IMR-90 (cell line): ENCODE data around the gene CYREN. TPM values are rescaled to one million over a fixed set of nuclear protein-coding genes. Genes with fewer than 3 reads are reported as not detected.

Source experiments
- ATAC-seq: fragments of 200-7000 bp; cut with Tn5 transposase; 2 replicates; pipeline ENCODE4 v1.9.1; 2020; ENCODE audit warnings: low read depth, mild to moderate bottlenecking, moderate library complexity
- BruUV-seq: library from RNA; stranded (reverse); fragments of 400-500 nt; replicated peaks from 2 replicates; lab custom pipeline; 2021; lab: Mats Ljungman, UMichigan
- CTCF ChIA-PET: fragments of 300-600 bp; formaldehyde crosslinking; extraction: SDS; loops from one replicate; lab custom pipeline; 2021; ENCODE audit warnings: antibody characterized with exemption; lab: Yijun Ruan, JAX
- POLR2A ChIA-PET: fragments of 300-600 bp; sonication (Branson Sonifier 250); formaldehyde crosslinking; loops from one replicate; lab custom pipeline; 2022; ENCODE audit warnings: antibody characterized with exemption; ENCODE audit not compliant: unreplicated experiment; lab: Charles Lee
- DNase-seq: peaks from one replicate; pipeline ENCODE4 v3.0.0; 2013
- H2AFZ ChIP-seq: replicated peaks from 2 replicates; pipeline ENCODE3; 2013; ENCODE audit warnings: low read length, mild to moderate bottlenecking; ENCODE audit not compliant: poor library complexity
- H2AK5ac ChIP-seq: 2 replicates; pipeline ENCODE4 v1.6.1; 2013; ENCODE audit warnings: low read depth, low read length, inconsistent platforms
- H2AK9ac ChIP-seq: replicated peaks from 2 replicates; pipeline ENCODE3; 2013; ENCODE audit warnings: mild to moderate bottlenecking, low read depth, low read length, moderate library complexity; ENCODE audit not compliant: poor library complexity
- H2BK120ac ChIP-seq: 2 replicates; pipeline ENCODE4 v1.6.1; 2013; ENCODE audit warnings: low read depth, low read length, inconsistent platforms
- H2BK15ac ChIP-seq: 3 replicates; pipeline ENCODE4 v1.6.1; 2013; ENCODE audit warnings: low read depth, low read length, inconsistent platforms
- H2BK20ac ChIP-seq: 2 replicates; pipeline ENCODE4 v1.6.1; 2013; ENCODE audit warnings: low read depth, mild to moderate bottlenecking, inconsistent platforms, low read length, moderate library complexity
- H2BK5ac ChIP-seq: 2 replicates; pipeline ENCODE4 v1.6.1; 2013; ENCODE audit warnings: mild to moderate bottlenecking, low read depth, low read length, inconsistent platforms; ENCODE audit not compliant: poor library complexity, severe bottlenecking
- H3K14ac ChIP-seq: replicated peaks from 2 replicates; pipeline ENCODE4 v1.6.1; 2013; ENCODE audit warnings: low read depth, low read length, inconsistent platforms
- H3K18ac ChIP-seq: 2 replicates; pipeline ENCODE4 v1.6.1; 2013; ENCODE audit warnings: low read depth, low read length, control low read depth
- H3K23ac ChIP-seq: 2 replicates; pipeline ENCODE4 v1.6.1; 2013; ENCODE audit warnings: low read depth, low read length, inconsistent platforms
- H3K27ac ChIP-seq: 2 replicates; pipeline ENCODE4 v1.5.1; 2013; ENCODE audit warnings: mild to moderate bottlenecking, control low read depth, low read length; ENCODE audit not compliant: insufficient read depth
- H3K27me3 ChIP-seq: 2 replicates; pipeline ENCODE4 v1.6.1; 2013; ENCODE audit warnings: low read length; ENCODE audit not compliant: control insufficient read depth, insufficient read depth
- H3K36me3 ChIP-seq: 2 replicates; pipeline ENCODE4 v1.6.1; 2013; ENCODE audit warnings: low read length, mixed read lengths; ENCODE audit not compliant: control insufficient read depth, insufficient read depth
- H3K4ac ChIP-seq: 2 replicates; pipeline ENCODE4 v1.6.1; 2013; ENCODE audit warnings: low read depth, low read length, inconsistent platforms
- H3K4me1 ChIP-seq: 2 replicates; pipeline ENCODE4 v1.6.1; 2013; ENCODE audit warnings: low read length, mixed read lengths; ENCODE audit not compliant: control insufficient read depth, insufficient read depth
- H3K4me2 ChIP-seq: 2 replicates; pipeline ENCODE4 v1.6.1; 2013; ENCODE audit warnings: low read depth, mild to moderate bottlenecking, control low read depth, low read length, moderate library complexity
- H3K4me3 ChIP-seq: 2 replicates; pipeline ENCODE4 v1.5.1; 2013; ENCODE audit warnings: low read depth, mild to moderate bottlenecking, control low read depth, low read length, moderate library complexity; ENCODE audit not compliant: insufficient read depth
- H3K56ac ChIP-seq: 2 replicates; pipeline ENCODE4 v1.6.1; 2013; ENCODE audit warnings: low read length, inconsistent platforms; ENCODE audit not compliant: insufficient read depth; ENCODE audit errors: extremely low read depth
- H3K79me1 ChIP-seq, 2 experiments: 2 replicates each; pipeline ENCODE4 v1.6.1; 2013; ENCODE audit warnings: low read length in 2 of 2, inconsistent platforms in 1 of 2, low read depth in 1 of 2
- H3K9ac ChIP-seq: 2 replicates; pipeline ENCODE4 v1.6.1; 2013; ENCODE audit warnings: low read depth, low read length, control low read depth
- H3K9me1 ChIP-seq: 2 replicates; pipeline ENCODE4 v1.6.1; 2013; ENCODE audit warnings: low read length, inconsistent platforms; ENCODE audit not compliant: insufficient read depth
- H3K9me3 ChIP-seq: 2 replicates; pipeline ENCODE4 v1.6.1; 2013; ENCODE audit warnings: low read length; ENCODE audit not compliant: control insufficient read depth, insufficient read depth
- H4K20me1 ChIP-seq: 2 replicates; pipeline ENCODE4 v1.6.1; 2013; ENCODE audit warnings: low read length, inconsistent platforms; ENCODE audit not compliant: insufficient read depth
- H4K5ac ChIP-seq: 2 replicates; pipeline ENCODE4 v1.6.1; 2013; ENCODE audit warnings: mild to moderate bottlenecking, low read depth, low read length, control low read depth
- H4K8ac ChIP-seq, 2 experiments: 2 replicates each; pipeline ENCODE4 v1.6.1; 2013; ENCODE audit warnings: low read depth in 2 of 2, low read length in 2 of 2, control low read depth in 1 of 2, inconsistent platforms in 1 of 2
- H4K91ac ChIP-seq: 2 replicates; pipeline ENCODE4 v1.6.1; 2013; ENCODE audit warnings: low read depth, low read length, inconsistent platforms; ENCODE audit not compliant: insufficient read depth
- BHLHE40 ChIP-seq: fragments of 150-350 bp; IDR thresholded peaks from 2 replicates; pipeline ENCODE4 v1.6.1; 2016; ENCODE audit warnings: mild to moderate bottlenecking, low read depth, low read length
- CEBPB ChIP-seq: IDR thresholded peaks from 2 replicates; pipeline ENCODE4 v1.6.1; 2012; ENCODE audit warnings: low read depth, low read length, improper control_type of control experiment
- CHD1 ChIP-seq: IDR thresholded peaks from 2 replicates; pipeline ENCODE4 v1.6.1; 2012; ENCODE audit warnings: low read depth, low read length, improper control_type of control experiment
- CTCF ChIP-seq: conservative IDR thresholded peaks from 2 replicates; pipeline ENCODE4 v1.5.1; 2012; ENCODE audit warnings: mild to moderate bottlenecking, low read depth, low read length, improper control_type of control experiment
- FOS ChIP-seq: fragments of 150-350 bp; IDR thresholded peaks from 2 replicates; pipeline ENCODE4 v1.6.1; 2016; ENCODE audit warnings: low read depth, low read length
- MAFK ChIP-seq: IDR thresholded peaks from 2 replicates; pipeline ENCODE4 v1.6.1; 2012; ENCODE audit warnings: low read depth, low read length, improper control_type of control experiment
- MAZ ChIP-seq: IDR thresholded peaks from 2 replicates; pipeline ENCODE4 v1.6.1; 2012; ENCODE audit warnings: low read depth, mild to moderate bottlenecking, low read length, improper control_type of control experiment, moderate library complexity, borderline replicate concordance
- NFE2L2 ChIP-seq: fragments of 150-350 bp; IDR thresholded peaks from 2 replicates; pipeline ENCODE4 v1.6.1; 2016; ENCODE audit warnings: low read depth, mild to moderate bottlenecking, low read length
- RAD21 ChIP-seq: IDR thresholded peaks from 2 replicates; pipeline ENCODE4 v1.6.1; 2012; ENCODE audit warnings: low read length, improper control_type of control experiment
- RCOR1 ChIP-seq: IDR thresholded peaks from 2 replicates; pipeline ENCODE4 v1.6.1; 2012; ENCODE audit warnings: mild to moderate bottlenecking, low read length, improper control_type of control experiment; ENCODE audit not compliant: insufficient replicate concordance
- RFX5 ChIP-seq: IDR thresholded peaks from 2 replicates; pipeline ENCODE4 v1.8.0; 2012; ENCODE audit warnings: low read depth, mild to moderate bottlenecking, low read length, moderate library complexity
- SMC3 ChIP-seq: fragments of 150-350 bp; IDR thresholded peaks from 2 replicates; pipeline ENCODE4 v1.6.1; 2016; ENCODE audit warnings: low read depth, mild to moderate bottlenecking, antibody characterized with exemption, low read length, moderate library complexity
- USF2 ChIP-seq: fragments of 150-350 bp; IDR thresholded peaks from 2 replicates; pipeline ENCODE4 v1.6.1; 2017; ENCODE audit warnings: mild to moderate bottlenecking, antibody characterized with exemption, low read length, low read depth
- WGBS, 2 experiments: methylation state at CpG; one replicate each; pipeline versions ENCODE4 v1.1.5 to v1.1.7; 2013; ENCODE audit warnings: missing lambda C conversion rate in 2 of 2; ENCODE audit not compliant: insufficient read length in 1 of 2; ENCODE audit errors: extremely low coverage in 2 of 2; 5-methylcytosine and 5-hydroxymethylcytosine counted together
- dilution Hi-C: fragments of 300-500 bp; cut with HindIII; formaldehyde crosslinking; loops from one replicate; pipeline ENCODE4 v1.14.3; 2018; ENCODE audit warnings: low sequenced_read_pairs; ENCODE audit not compliant: unreplicated experiment
- in situ Hi-C: fragments of 300-500 bp; cut with MboI; formaldehyde crosslinking; loops from 3 replicates; pipeline ENCODE4 v1.14.3; 2019; ENCODE audit warnings: low sequenced_read_pairs, inconsistent platforms, mixed read lengths
- intact Hi-C: fragments of 100-400 bp; cut with micrococcal nuclease; formaldehyde crosslinking; loops from 2 replicates; pipeline ENCODE4 v1.10.0; 2022
- polyA plus RNA-seq, 3 experiments: library from polyadenylated mRNA; depleted of rRNA; stranded (reverse); fragments of >200 nt; gene quantifications; 2 replicates each; pipeline ENCODE4 v1.2.3, GENCODE V29; 2012; ENCODE audit warnings: low replicate concordance in 1 of 3
- total RNA-seq: library from RNA; depleted of rRNA; stranded (reverse); fragments of >200 nt; gene quantifications from 2 replicates; pipeline ENCODE4 v1.2.3, GENCODE V29; 2012

The CYREN gene
- total and polyA plus RNA-seq, 2 of the 4 experiments (the other 2 are of a cell fraction) = 26.5 to 29.2 TPM

- H3K27me3 ChIP-seq = no peaks in the 10 kb centered on the region
- peak overlapping the region; percentile 86 for H3K9ac ChIP-seq
- in situ Hi-C loops = loop anchor here (10.0 kb wide), 2 partner anchors 185 to 485 kb away; partner anchors contain the start of gene AGBL3
- TF ChIP-seq CTCF (peak; percentile 34), CEBPB (0 out of 2 replicates have a peak, but pooled peaks have one; percentile 13), BHLHE40 (no peak), FOS (no peak), SMC3 (no peak), RAD21 (no peak), RCOR1 (no peak), MAFK (peak; percentile 48), CHD1 (no peak), RFX5 (no peak), USF2 (no peak), MAZ (no peak), NFE2L2 (no peak)
- peaks cover 30 to 52% of the 10 kb centered on the region in 2 experiments for H3K79me1 ChIP-seq
- peak overlapping the region; percentile 15 for H3K23ac ChIP-seq
- peak; percentile 59 for DNase-seq
- ChIA-PET CTCF (interaction anchor here (3.7 kb wide), 1 partner anchor 183 kb away, joined by 17 read pairs; the partner anchor contains the start of gene AGBL3), POLR2A (interaction anchor here (0.6 kb wide), 1 partner anchor 488 kb away, joined by 3 read pairs; no protein-coding TSS in a partner anchor)
- ATAC-seq = no peak
- 61% methylated on average over 9 of the region's 11 CpGs; no CpG with 5 or more reads in 1 of the 2 experiments for WGBS, 2 experiments
- H4K20me1 ChIP-seq = 0 out of 2 replicates have a peak, but pooled peaks cover 4% of the 10 kb centered on the region
- dilution Hi-C loops = no loop called here
- peak overlapping the region; percentile 91 for H3K4me3 ChIP-seq
- no peak overlapping the region for H2BK120ac ChIP-seq
- H3K14ac ChIP-seq = 0 out of 2 replicates have a peak overlapping the region, but pooled peaks have one; percentile 73
- H4K91ac ChIP-seq = peak overlapping the region; percentile 55; the same call in 1 of the 2 replicates
- H3K4ac ChIP-seq = peak overlapping the region; percentile 85
- H2BK20ac ChIP-seq = no peak overlapping the region
- H3K36me3 ChIP-seq = peaks cover 39% of the 10 kb centered on the region
- H3K56ac ChIP-seq = peak overlapping the region; percentile 79; the same call in 1 of the 2 replicates
- H3K9me1 ChIP-seq = peaks cover 20% of the 10 kb centered on the region
- H3K4me2 ChIP-seq = peak overlapping the region; percentile 80
- H2AK5ac ChIP-seq = peak overlapping the region; percentile 9; the same call in 1 of the 2 replicates
- H3K9me3 ChIP-seq = no peaks in the 10 kb centered on the region
- H2BK5ac ChIP-seq = peak overlapping the region; percentile 64
- no peak overlapping the region for H2BK15ac ChIP-seq
- intact Hi-C loops = no loop called here
- peak overlapping the region; percentile 96 for H3K27ac ChIP-seq
- peak overlapping the region; percentile 75 to 84; a peak in 3 of 4 replicates for H4K8ac ChIP-seq
- no peak overlapping the region for H3K18ac ChIP-seq
- no TSS peak for BruUV-seq
- H4K5ac ChIP-seq = peak overlapping the region; percentile 72
- peak overlapping the region; percentile 85 for H2AFZ ChIP-seq
- peaks cover 12% of the 10 kb centered on the region for H3K4me1 ChIP-seq
- H2AK9ac ChIP-seq = peak overlapping the region; percentile 81
Observed at GRCh38 chr7:135169141-135169963, 1.2 kb downstream of the CYREN start.
